ENCODE data around the gene NYAP1.
"Not testable (repeated sequence)": the region's sequence is repeated elsewhere in the genome, so short reads cannot be mapped to it uniquely, and the experiment has no call there.

The NYAP1 gene

GRCh38 chr7:100483722-100484672, at the start of gene NYAP1:
Gene NYAP1 (plus strand): TSS chr7:100483927. CDS start chr7:100485312, 1,385 bp downstream.
- peak; percentile 48 for DNase-seq

- DNase-seq: no peak
These were observed 49.2 kb upstream of the NYAP1 start for GRCh38 chr7:100434297-100435144.

GRCh38 chr7:100435401-100436304, 48.1 kb upstream of the NYAP1 start:
- peak; percentile 23 for DNase-seq

GRCh38 chr7:100437150-100438100, 46.3 kb upstream of the NYAP1 start:
- DNase-seq: no peak

GRCh38 chr7:100438172-100438571, 45.6 kb upstream of the NYAP1 start:
- no peak for DNase-seq

- DNase-seq: not testable (repeated sequence)
These were observed 45.0 kb upstream of the NYAP1 start for GRCh38 chr7:100438731-100439130.

GRCh38 chr7:100439244-100439643, 44.5 kb upstream of the NYAP1 start:
- not testable (repeated sequence) for DNase-seq

GRCh38 chr7:100441641-100442535, 41.8 kb upstream of the NYAP1 start:
- DNase-seq: no peak

- no peak for DNase-seq
These were observed 40.5 kb upstream of the NYAP1 start for GRCh38 chr7:100443096-100443840.

- DNase-seq: no peak
These were observed 39.1 kb upstream of the NYAP1 start for GRCh38 chr7:100444311-100445278.

- DNase-seq: no peak
These were observed 37.7 kb upstream of the NYAP1 start for GRCh38 chr7:100446040-100446439.

GRCh38 chr7:100447363-100447762, 36.4 kb upstream of the NYAP1 start:
- DNase-seq: not testable (repeated sequence)

- DNase-seq: no peak
These were observed 34.4 kb upstream of the NYAP1 start for GRCh38 chr7:100449190-100449795.

GRCh38 chr7:100452513-100452912, 31.2 kb upstream of the NYAP1 start:
- no peak for DNase-seq

GRCh38 chr7:100453854-100454253, 29.9 kb upstream of the NYAP1 start:
- DNase-seq: not testable (repeated sequence)

GRCh38 chr7:100455206-100455605, 28.5 kb upstream of the NYAP1 start:
- no peak for DNase-seq

GRCh38 chr7:100456562-100456961, 27.2 kb upstream of the NYAP1 start:
- DNase-seq: no peak

- no peak for DNase-seq
These were observed 26.7 kb upstream of the NYAP1 start for GRCh38 chr7:100457033-100457432.

Measured in NCI-H1105 treated with DMSO at 0.1 percent for 48 hours (cell line).